DMS 273 (cell line): ENCODE measurements around the gene TTC7B.
A peak's percentile ranks its signal among the peaks of the same experiment; 100 is the strongest.
"Not testable (repeated sequence)": the region's sequence is repeated elsewhere in the genome, so short reads cannot be mapped to it uniquely, and the experiment has no call there.

Experiments
- DNase-seq: peaks from one replicate; lab custom pipeline; 2025; ENCODE audit not compliant: unreplicated experiment; lab: John Stamatoyannopoulos, UW

Gene TTC7B

GRCh38 chr14:90830931-90831701, 14.9 kb upstream of the TTC7B start:
- DNase-seq, result no peak

GRCh38 chr14:90829677-90830076, 13.4 kb upstream of the TTC7B start:
- no peak for DNase-seq

GRCh38 chr14:90828642-90829487, 12.6 kb upstream of the TTC7B start:
- DNase-seq, result no peak

GRCh38 chr14:90827919-90828610, 11.8 kb upstream of the TTC7B start:
- peak; percentile 94 for DNase-seq

GRCh38 chr14:90823542-90823941, 7.3 kb upstream of the TTC7B start:
- not testable (repeated sequence) for DNase-seq

GRCh38 chr14:90820958-90821357, 4.7 kb upstream of the TTC7B start:
- DNase-seq, result peak; percentile 92

- DNase-seq, result peak; percentile 87
Measured at GRCh38 chr14:90819734-90820393, 3.6 kb upstream of the TTC7B start.

GRCh38 chr14:90818715-90819114, 2.5 kb upstream of the TTC7B start:
- DNase-seq, result no peak

- DNase-seq, result no peak
Measured at GRCh38 chr14:90816681-90817436, 629 bp upstream of the TTC7B start.

GRCh38 chr14:90815572-90815821, 733 bp downstream of the TTC7B start:
- peak; percentile 28 for DNase-seq

- DNase-seq, result no peak
Measured at GRCh38 chr14:90814806-90815571, 1.2 kb downstream of the TTC7B start.

GRCh38 chr14:90813442-90813841, 2.8 kb downstream of the TTC7B start:
- DNase-seq, result no peak

- no peak for DNase-seq
Measured at GRCh38 chr14:90812109-90812508, 4.1 kb downstream of the TTC7B start.

- peak; percentile 34 for DNase-seq
Measured at GRCh38 chr14:90811641-90812040, 4.6 kb downstream of the TTC7B start.

GRCh38 chr14:90810806-90811205, 5.4 kb downstream of the TTC7B start:
- peak; percentile 92 for DNase-seq

- no peak for DNase-seq
Measured at GRCh38 chr14:90809530-90810312, 6.5 kb downstream of the TTC7B start.

GRCh38 chr14:90808759-90809529, 7.3 kb downstream of the TTC7B start:
- no peak for DNase-seq

- no peak for DNase-seq
Measured at GRCh38 chr14:90807060-90807459, 9.2 kb downstream of the TTC7B start.
